Neuronal stem cell (in vitro differentiated cells): Measurements from ENCODE around the gene PAQR8.
"Not testable (repeated sequence)": the region's sequence is repeated elsewhere in the genome, so short reads cannot be mapped to it uniquely, and the experiment has no call there.

ENCODE experiments used
- DNase-seq: peaks from one replicate; pipeline ENCODE4 v3.0.0-alpha.2; 2013; ENCODE audit warnings: low spot score
- H2AFZ ChIP-seq: one replicate; pipeline ENCODE4 v1.6.1; 2013; ENCODE audit warnings: mild to moderate bottlenecking, low read length, inconsistent platforms
- H2AK5ac ChIP-seq: 2 replicates; pipeline ENCODE4 v1.6.1; 2013; ENCODE audit warnings: low read depth, mild to moderate bottlenecking, inconsistent platforms, low read length, moderate library complexity, mixed read lengths
- H2BK120ac ChIP-seq: 2 replicates; pipeline ENCODE4 v1.6.1; 2013; ENCODE audit warnings: low read depth, mild to moderate bottlenecking, inconsistent platforms, low read length, moderate library complexity, mixed read lengths
- H2BK12ac ChIP-seq: one replicate; pipeline ENCODE4 v1.6.1; 2013; ENCODE audit warnings: low read length, inconsistent platforms
- H2BK15ac ChIP-seq: 2 replicates; pipeline ENCODE4 v1.6.1; 2013; ENCODE audit warnings: mild to moderate bottlenecking, low read length, inconsistent platforms, mixed read lengths
- H2BK5ac ChIP-seq: one replicate; pipeline ENCODE4 v1.6.1; 2013; ENCODE audit warnings: inconsistent platforms, mild to moderate bottlenecking, low read length, moderate library complexity
- H3K14ac ChIP-seq: one replicate; pipeline ENCODE4 v1.6.1; 2013; ENCODE audit warnings: low read length, inconsistent platforms
- H3K18ac ChIP-seq: 2 replicates; pipeline ENCODE4 v1.6.1; 2013; ENCODE audit warnings: low read length, inconsistent platforms
- H3K23ac ChIP-seq: 2 replicates; pipeline ENCODE4 v1.6.1; 2013; ENCODE audit warnings: low read depth, mild to moderate bottlenecking, mixed read lengths, low read length, inconsistent platforms; ENCODE audit not compliant: poor library complexity
- H3K27ac ChIP-seq: replicated peaks from 3 replicates; pipeline ENCODE4 v1.5.1; 2013; ENCODE audit warnings: low read length, inconsistent platforms
- H3K27me3 ChIP-seq, 3 experiments: 2 replicates each; pipeline ENCODE4 v1.6.1; 2013; ENCODE audit warnings: low read length in 3 of 3, mild to moderate bottlenecking in 2 of 3, inconsistent platforms in 1 of 3, low read depth in 1 of 3, mixed read lengths in 1 of 3, moderate library complexity in 1 of 3; ENCODE audit not compliant: control insufficient read depth in 3 of 3, insufficient read depth in 3 of 3
- H3K36me3 ChIP-seq, 2 donors: replicated peaks in 1 of 2; 2 replicates each; pipeline ENCODE4 v1.6.1; 2013; ENCODE audit warnings: low read length in 2 of 2; ENCODE audit not compliant: control insufficient read depth in 2 of 2, insufficient read depth in 2 of 2
- H3K4ac ChIP-seq: 2 replicates; pipeline ENCODE4 v1.6.1; 2013; ENCODE audit warnings: inconsistent platforms, mild to moderate bottlenecking, low read length, moderate library complexity
- H3K4me1 ChIP-seq, 2 donors: 1 replicate in 1 of 2; 2 replicates in 1 of 2; pipeline ENCODE4 v1.6.1; 2013; ENCODE audit warnings: low read length in 2 of 2, low read depth in 1 of 2; ENCODE audit not compliant: control insufficient read depth in 2 of 2, insufficient read depth in 1 of 2
- H3K4me2 ChIP-seq: one replicate; pipeline ENCODE4 v1.6.1; 2013; ENCODE audit warnings: mild to moderate bottlenecking, low read length, inconsistent platforms; ENCODE audit not compliant: insufficient read depth, poor library complexity, severe bottlenecking
- H3K4me3 ChIP-seq, 2 donors: 2 replicates each; pipeline ENCODE4 v1.5.1; 2013; ENCODE audit warnings: low read length in 2 of 2, mild to moderate bottlenecking in 2 of 2, inconsistent platforms in 1 of 2, moderate library complexity in 1 of 2
- H3K79me1 ChIP-seq: one replicate; pipeline ENCODE4 v1.6.1; 2013; ENCODE audit warnings: low read depth, mild to moderate bottlenecking, inconsistent platforms, low read length, moderate library complexity
- H3K9ac ChIP-seq: one replicate; pipeline ENCODE4 v1.6.1; 2013; ENCODE audit warnings: mild to moderate bottlenecking, low read depth, low read length, inconsistent platforms; ENCODE audit not compliant: poor library complexity
- H3K9me3 ChIP-seq, 2 donors: replicated peaks in 1 of 2; 2 replicates each; pipeline versions ENCODE3 to v1.6.1; 2013; ENCODE audit warnings: low read length in 2 of 2, mild to moderate bottlenecking in 2 of 2, inconsistent platforms in 1 of 2, low read depth in 1 of 2, mixed read lengths in 1 of 2, moderate library complexity in 1 of 2; ENCODE audit not compliant: control insufficient read depth in 2 of 2, insufficient read depth in 1 of 2
- H4K8ac ChIP-seq: one replicate; pipeline ENCODE4 v1.6.1; 2013; ENCODE audit warnings: low read depth, mild to moderate bottlenecking, inconsistent platforms, low read length, moderate library complexity
- H4K91ac ChIP-seq: one replicate; pipeline ENCODE4 v1.6.1; 2013; ENCODE audit warnings: low read length, low read depth, mild to moderate bottlenecking, inconsistent platforms; ENCODE audit not compliant: poor library complexity
- WGBS, 2 donors: extraction: QIAGEN DNeasy Blood & Tissue Kit; methylation state at CpG; one replicate each; pipeline ENCODE4 v1.1.7; 2013; ENCODE audit warnings: missing lambda C conversion rate in 2 of 2, mixed read lengths in 1 of 2; ENCODE audit not compliant: insufficient read length in 2 of 2, insufficient replicate concordance in 1 of 2; ENCODE audit errors: extremely low coverage in 2 of 2; 5-methylcytosine and 5-hydroxymethylcytosine counted together

Gene PAQR8

DNA sequence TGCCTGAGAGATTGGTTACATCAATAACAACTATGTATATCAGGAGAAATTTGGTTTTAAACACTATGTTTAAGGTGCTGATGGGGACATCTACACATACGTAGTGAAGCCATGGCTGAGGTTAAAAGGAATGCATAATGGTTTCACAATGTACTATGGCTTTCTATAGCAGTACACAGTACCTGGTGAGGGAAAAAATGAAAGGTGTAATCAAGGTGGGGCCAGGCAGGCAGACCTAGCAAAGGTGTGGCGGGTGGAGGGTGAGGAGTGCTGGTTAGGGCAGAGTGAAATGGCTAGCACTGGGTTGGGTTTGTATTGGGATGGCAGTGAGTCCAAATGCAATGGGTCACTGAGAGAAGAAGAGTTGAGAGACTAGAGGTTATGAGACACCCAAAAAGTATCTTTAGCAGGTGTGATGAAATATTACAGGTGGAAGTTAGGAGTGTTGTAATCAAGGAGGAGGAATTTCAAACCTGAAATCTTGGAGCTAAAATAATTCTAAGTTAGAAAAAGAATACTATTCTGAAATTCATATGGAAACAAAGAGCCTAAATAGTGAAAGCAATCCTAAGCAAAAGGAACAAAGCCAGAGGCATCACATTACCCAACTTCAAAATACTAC, 22.3 kb downstream of the PAQR8 start:
- DNase-seq = no peak
- H3K23ac ChIP-seq = no peak overlapping the region
- no peak overlapping the region for H3K14ac ChIP-seq
- H3K4me1 ChIP-seq = no peaks in the 10 kb centered on the region
- H3K4me3 ChIP-seq = no peak overlapping the region
- no peak overlapping the region for H4K91ac ChIP-seq
- no CpG with 5 or more reads among the region's 2 CpGs for WGBS, 2 donors
- no peaks in the 10 kb centered on the region for H3K36me3 ChIP-seq
- no peaks in the 10 kb centered on the region for H3K27me3 ChIP-seq
- H2AK5ac ChIP-seq = no peak overlapping the region
- H3K9me3 ChIP-seq = peaks cover 8 to 16% of the 10 kb centered on the region in 2 donors
- no peak overlapping the region for H3K18ac ChIP-seq
- no peak overlapping the region for H3K9ac ChIP-seq
- H2BK15ac ChIP-seq = no peak overlapping the region
- H2AFZ ChIP-seq = no peak overlapping the region
- no peak overlapping the region for H4K8ac ChIP-seq
- no peaks in the 10 kb centered on the region for H3K79me1 ChIP-seq
- peak overlapping the region; percentile 66 for H3K4ac ChIP-seq
- H3K27ac ChIP-seq = no peak overlapping the region
- H2BK5ac ChIP-seq = no peak overlapping the region
- no peak overlapping the region for H2BK120ac ChIP-seq
- no peak overlapping the region for H3K4me2 ChIP-seq
- no peak overlapping the region for H2BK12ac ChIP-seq

- H3K18ac ChIP-seq = no peak overlapping the region
- H2BK5ac ChIP-seq = no peak overlapping the region
- no peaks in the 10 kb centered on the region for H3K36me3 ChIP-seq
- H2BK12ac ChIP-seq = no peak overlapping the region
- no peak overlapping the region for H2AFZ ChIP-seq
- H3K9ac ChIP-seq = no peak overlapping the region
- H3K14ac ChIP-seq = no peak overlapping the region
- H3K79me1 ChIP-seq = no peaks in the 10 kb centered on the region
- no peaks in the 10 kb centered on the region for H3K27me3 ChIP-seq
- H4K91ac ChIP-seq = no peak overlapping the region
- H3K27ac ChIP-seq = no peak overlapping the region
- H2BK15ac ChIP-seq = no peak overlapping the region
- H2BK120ac ChIP-seq = no peak overlapping the region
- H4K8ac ChIP-seq = no peak overlapping the region
- H3K4me2 ChIP-seq = no peak overlapping the region
- no peak overlapping the region for H3K23ac ChIP-seq
- no peak overlapping the region for H3K4me3 ChIP-seq
- no peak overlapping the region for H3K4ac ChIP-seq
- WGBS, 2 donors = no CpG with 5 or more reads among the region's 4 CpGs
- peaks cover 8 to 16% of the 10 kb centered on the region in 2 donors for H3K9me3 ChIP-seq
- DNase-seq = no peak
- H2AK5ac ChIP-seq = no peak overlapping the region
- H3K4me1 ChIP-seq = no peaks in the 10 kb centered on the region
Observed at GRCh38 chr6:52385074-52385473, 23.1 kb downstream of the PAQR8 start.

DNA sequence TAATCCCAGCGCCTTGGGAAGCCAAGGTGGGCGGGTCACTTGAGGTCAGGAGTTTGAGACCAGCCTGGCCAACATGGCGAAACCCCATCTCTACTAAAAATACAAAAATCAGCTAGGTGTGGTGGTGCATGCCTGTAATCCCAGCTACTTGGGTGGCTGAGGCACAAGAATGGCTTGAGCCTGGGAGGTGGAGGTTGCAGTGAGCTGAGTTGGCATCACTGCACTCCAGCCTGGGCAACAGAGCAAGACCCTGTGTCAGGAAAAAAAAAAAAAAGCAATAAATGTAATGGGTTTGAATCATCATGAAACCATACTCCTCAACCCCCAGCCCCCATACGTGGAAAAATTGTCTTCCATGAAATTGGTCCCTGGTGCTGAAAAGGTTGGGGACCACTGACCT, 26.2 kb downstream of the PAQR8 start:
- DNase-seq, H3K4ac ChIP-seq, H2AFZ ChIP-seq, H3K18ac ChIP-seq, H3K27ac ChIP-seq, H3K27me3 ChIP-seq, H4K8ac ChIP-seq, H2BK15ac ChIP-seq, H3K14ac ChIP-seq, H2AK5ac ChIP-seq, H3K4me2 ChIP-seq, H4K91ac ChIP-seq, H2BK120ac ChIP-seq, H3K9ac ChIP-seq, H2BK5ac ChIP-seq, H3K79me1 ChIP-seq, H3K4me3 ChIP-seq, H3K4me1 ChIP-seq, H3K23ac ChIP-seq, H2BK12ac ChIP-seq, H3K36me3 ChIP-seq: not testable (repeated sequence)
- H3K9me3 ChIP-seq = peaks cover 8 to 16% of the 10 kb centered on the region in 2 donors
- WGBS, 2 donors = no CpG with 5 or more reads among the region's 4 CpGs

DNA sequence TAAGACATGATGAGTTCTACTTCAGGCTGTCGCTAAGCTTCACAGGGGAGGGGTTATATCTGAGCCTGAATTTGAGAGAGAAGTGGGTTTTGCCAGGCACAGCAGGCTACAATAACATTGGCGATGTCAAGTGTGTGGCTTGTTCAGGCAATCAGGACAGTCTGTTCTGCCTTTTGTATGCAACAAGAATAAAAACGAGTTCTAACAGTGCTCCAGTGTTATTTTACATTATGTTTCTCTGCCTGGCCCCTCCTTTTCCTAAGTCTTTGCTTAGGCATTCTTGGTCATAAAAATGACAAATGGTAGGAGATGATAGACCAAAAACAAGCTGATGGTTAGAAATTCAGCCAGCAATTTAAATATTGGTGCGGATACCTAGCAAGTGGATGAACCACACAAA, 26.8 kb downstream of the PAQR8 start:
- no peak overlapping the region for H2BK5ac ChIP-seq
- no peak overlapping the region for H3K4ac ChIP-seq
- no peak overlapping the region for H3K23ac ChIP-seq
- no peak overlapping the region for H2BK15ac ChIP-seq
- DNase-seq = no peak
- no peak overlapping the region for H3K18ac ChIP-seq
- H3K27me3 ChIP-seq = no peaks in the 10 kb centered on the region
- H3K4me2 ChIP-seq = no peak overlapping the region
- no peak overlapping the region for H3K14ac ChIP-seq
- H3K4me1 ChIP-seq = peaks cover 0 to 2% of the 10 kb centered on the region in 2 donors
- H3K9me3 ChIP-seq = peaks cover 8 to 16% of the 10 kb centered on the region in 2 donors
- peaks cover 0 to 5% of the 10 kb centered on the region in 2 donors for H3K36me3 ChIP-seq
- no peak overlapping the region for H4K8ac ChIP-seq
- no peak overlapping the region for H2AK5ac ChIP-seq
- no peak overlapping the region for H3K27ac ChIP-seq
- H2AFZ ChIP-seq = no peak overlapping the region
- H2BK120ac ChIP-seq = no peak overlapping the region
- H4K91ac ChIP-seq = no peak overlapping the region
- no peak overlapping the region for H3K9ac ChIP-seq
- no peak overlapping the region for H2BK12ac ChIP-seq
- H3K4me3 ChIP-seq = no peak overlapping the region
- H3K79me1 ChIP-seq = no peaks in the 10 kb centered on the region
- no CpG with 5 or more reads among the region's 4 CpGs for WGBS, 2 donors
